SU-DHL-6 (cell line): ENCODE results near the gene SLC25A38.

Experiments used
- EZH2phosphoT487 ChIP-seq: fragments of 200-600 bp; sonication (generic), shearing (Covaris generic); conservative IDR thresholded peaks from 2 replicates; pipeline ENCODE4 v1.6.1; 2018; ENCODE audit warnings: mild to moderate bottlenecking, antibody characterized with exemption, low read length, moderate library complexity, mixed read lengths
- TF ChIP-seq, protein P1 (sequence below): fragments of 200-600 bp; sonication (generic); IDR thresholded peaks from one replicate; pipeline ENCODE4 v1.5.1; 2017; ENCODE audit warnings: antibody characterized with exemption, mild to moderate bottlenecking, low read length, moderate library complexity; ENCODE audit not compliant: insufficient read depth, poor library complexity, severe bottlenecking

DNA sequence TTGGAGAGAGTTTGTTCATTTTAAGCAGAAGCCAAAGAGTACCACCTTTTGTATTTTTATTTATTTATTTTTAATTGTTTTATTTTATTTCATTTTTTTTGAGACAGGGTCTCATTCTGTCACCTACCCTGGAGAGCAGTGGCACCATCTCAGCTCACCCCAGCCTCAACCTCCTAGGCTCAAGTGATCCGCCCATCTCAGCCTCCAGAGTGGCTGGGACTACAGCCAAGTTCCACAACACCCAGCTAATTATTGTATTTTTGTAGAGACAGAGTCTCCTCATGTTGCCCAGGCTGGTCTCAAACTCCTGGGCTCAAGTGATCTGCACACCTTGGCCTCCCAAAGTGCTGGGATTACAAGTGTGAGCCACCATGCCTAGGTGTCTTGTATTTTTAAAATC, 44.1 kb upstream of the SLC25A38 start:
- TF ChIP-seq, protein P1, sequence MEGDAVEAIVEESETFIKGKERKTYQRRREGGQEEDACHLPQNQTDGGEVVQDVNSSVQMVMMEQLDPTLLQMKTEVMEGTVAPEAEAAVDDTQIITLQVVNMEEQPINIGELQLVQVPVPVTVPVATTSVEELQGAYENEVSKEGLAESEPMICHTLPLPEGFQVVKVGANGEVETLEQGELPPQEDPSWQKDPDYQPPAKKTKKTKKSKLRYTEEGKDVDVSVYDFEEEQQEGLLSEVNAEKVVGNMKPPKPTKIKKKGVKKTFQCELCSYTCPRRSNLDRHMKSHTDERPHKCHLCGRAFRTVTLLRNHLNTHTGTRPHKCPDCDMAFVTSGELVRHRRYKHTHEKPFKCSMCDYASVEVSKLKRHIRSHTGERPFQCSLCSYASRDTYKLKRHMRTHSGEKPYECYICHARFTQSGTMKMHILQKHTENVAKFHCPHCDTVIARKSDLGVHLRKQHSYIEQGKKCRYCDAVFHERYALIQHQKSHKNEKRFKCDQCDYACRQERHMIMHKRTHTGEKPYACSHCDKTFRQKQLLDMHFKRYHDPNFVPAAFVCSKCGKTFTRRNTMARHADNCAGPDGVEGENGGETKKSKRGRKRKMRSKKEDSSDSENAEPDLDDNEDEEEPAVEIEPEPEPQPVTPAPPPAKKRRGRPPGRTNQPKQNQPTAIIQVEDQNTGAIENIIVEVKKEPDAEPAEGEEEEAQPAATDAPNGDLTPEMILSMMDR = no peak
- no peak for TF ChIP-seq EZH2phosphoT487
